Muscle layer of duodenum (tissue), 2 donors: ENCODE results near the gene STAP2.

Experiments
- H3K27ac ChIP-seq: one replicate; pipeline ENCODE4 v1.7.0; 2013; ENCODE audit warnings: mild to moderate bottlenecking, low read length
- H3K27me3 ChIP-seq: one replicate; pipeline ENCODE4 v1.7.0; 2013; ENCODE audit warnings: low read depth, mild to moderate bottlenecking, control low read depth, low read length
- H3K36me3 ChIP-seq, 2 donors: one replicate each; pipeline ENCODE4 v1.7.0; 2013; ENCODE audit warnings: low read length in 2 of 2, control low read depth in 1 of 2, mild to moderate bottlenecking in 1 of 2; ENCODE audit not compliant: insufficient read depth in 2 of 2, control insufficient read depth in 1 of 2
- H3K4me1 ChIP-seq, 2 donors: one replicate each; pipeline ENCODE4 v1.7.0; 2013; ENCODE audit warnings: low read length in 2 of 2, mild to moderate bottlenecking in 2 of 2, control low read depth in 1 of 2, moderate library complexity in 1 of 2; ENCODE audit not compliant: insufficient read depth in 2 of 2, control insufficient read depth in 1 of 2
- H3K4me3 ChIP-seq, 2 donors: one replicate each; pipeline ENCODE4 v1.7.0; 2013; ENCODE audit warnings: low read length in 2 of 2, low read depth in 1 of 2, mild to moderate bottlenecking in 1 of 2
- H3K9me3 ChIP-seq, 2 donors: one replicate each; pipeline ENCODE4 v1.7.0; 2013; ENCODE audit warnings: low read length in 2 of 2, control low read depth in 1 of 2, mild to moderate bottlenecking in 1 of 2; ENCODE audit not compliant: control insufficient read depth in 1 of 2
- donor health status: healthy.

STAP2 gene

DNA sequence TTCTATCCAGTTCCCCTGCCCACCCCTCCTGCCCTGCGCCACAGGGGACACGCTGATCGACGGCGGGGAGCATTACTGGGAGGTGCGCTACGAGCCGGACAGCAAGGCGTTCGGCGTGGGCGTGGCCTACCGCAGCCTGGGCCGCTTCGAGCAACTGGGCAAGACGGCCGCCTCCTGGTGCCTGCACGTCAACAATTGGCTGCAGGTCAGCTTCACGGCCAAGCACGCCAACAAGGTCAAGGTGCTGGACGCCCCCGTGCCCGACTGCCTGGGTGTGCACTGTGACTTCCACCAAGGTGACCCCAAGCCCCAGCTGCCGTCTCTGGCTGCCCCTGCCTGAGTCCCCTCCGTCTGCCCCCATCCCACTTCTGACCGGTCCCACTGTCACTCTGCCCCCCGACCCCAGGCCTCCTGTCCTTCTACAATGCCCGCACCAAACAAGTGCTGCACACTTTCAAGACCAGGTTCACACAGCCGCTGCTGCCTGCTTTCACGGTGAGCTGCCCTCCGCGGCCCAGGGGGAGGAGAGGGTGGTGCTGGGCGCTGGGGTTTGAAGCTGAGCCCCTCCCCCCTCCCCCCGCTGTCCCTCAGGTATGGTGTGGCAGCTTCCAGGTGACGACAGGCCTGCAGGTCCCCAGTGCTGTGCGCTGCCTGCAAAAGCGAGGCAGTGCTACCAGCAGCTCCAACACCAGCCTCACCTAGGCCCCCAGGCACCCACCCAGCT is 15.5 kb downstream of the STAP2 start:
- H3K36me3 ChIP-seq, result no peaks in the 10 kb centered on the region
- H3K27ac ChIP-seq, result no peak overlapping the region
- no peak overlapping the region for H3K4me3 ChIP-seq
- no peaks in the 10 kb centered on the region for H3K27me3 ChIP-seq
- H3K4me1 ChIP-seq, result peaks cover 3 to 14% of the 10 kb centered on the region in 2 donors
- no peaks in the 10 kb centered on the region for H3K9me3 ChIP-seq

DNA sequence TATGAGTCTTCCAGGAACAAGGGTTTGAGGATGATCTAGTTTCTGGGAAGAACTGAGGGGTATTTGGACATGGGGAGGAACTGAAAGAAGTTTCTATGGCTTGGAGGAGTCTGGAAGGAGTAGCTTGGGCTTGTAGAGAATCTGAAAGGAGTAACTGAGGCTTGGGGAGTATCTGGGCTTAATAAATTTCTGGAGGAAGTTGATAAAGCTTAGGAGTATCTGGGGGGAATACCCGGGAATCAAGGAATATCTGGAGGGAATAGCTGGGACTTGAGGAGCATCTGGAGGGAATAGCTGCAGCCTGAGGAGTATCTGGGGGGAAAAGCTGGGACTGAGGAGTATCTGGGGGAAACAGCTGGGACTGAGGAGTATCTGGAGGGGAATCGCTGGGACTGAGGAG is 18.2 kb downstream of the STAP2 start:
- Histone ChIP-seq H3K4me3 (no peak overlapping the region), H3K27ac (no peak overlapping the region), H3K4me1 (no peaks in the 10 kb centered on the region), H3K27me3 (no peaks in the 10 kb centered on the region), H3K36me3 (no peaks in the 10 kb centered on the region), H3K9me3 (no peaks in the 10 kb centered on the region)

DNA sequence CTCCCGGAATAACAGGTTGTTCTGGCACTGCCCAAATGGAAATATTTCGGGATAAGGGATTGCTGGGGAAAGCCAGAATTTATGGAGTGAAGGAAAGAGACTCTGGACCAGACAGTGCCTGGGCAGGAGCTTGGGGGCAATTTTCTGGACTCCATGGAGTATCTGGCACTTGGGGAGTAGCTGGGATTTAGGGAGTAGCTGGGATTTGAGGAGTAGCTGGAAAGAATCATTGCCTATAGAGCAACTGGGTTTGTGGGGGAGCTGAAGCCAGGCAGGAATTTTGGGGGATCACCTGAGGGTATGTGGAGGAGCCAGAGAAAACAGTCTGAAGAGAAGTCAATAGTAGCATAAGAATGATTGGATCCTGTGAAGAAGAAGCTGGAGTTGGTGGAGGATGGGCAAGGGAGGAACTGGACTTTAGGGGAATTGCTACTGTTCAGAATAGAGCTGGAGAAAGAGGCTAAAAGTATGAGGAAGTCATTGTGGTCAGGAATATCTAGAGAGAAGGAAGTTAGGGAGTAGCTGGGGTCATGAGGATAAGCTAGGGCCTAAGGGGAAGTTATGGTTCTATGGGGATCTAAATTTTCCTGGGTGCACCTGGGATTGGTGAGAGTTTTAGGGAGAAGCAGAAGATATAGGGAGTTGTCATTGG is 19.4 kb downstream of the STAP2 start:
- no peaks in the 10 kb centered on the region for H3K4me1 ChIP-seq
- no peaks in the 10 kb centered on the region for H3K36me3 ChIP-seq
- H3K27ac ChIP-seq, result no peak overlapping the region
- no peaks in the 10 kb centered on the region for H3K27me3 ChIP-seq
- no peak overlapping the region for H3K4me3 ChIP-seq
- H3K9me3 ChIP-seq, result no peaks in the 10 kb centered on the region

DNA sequence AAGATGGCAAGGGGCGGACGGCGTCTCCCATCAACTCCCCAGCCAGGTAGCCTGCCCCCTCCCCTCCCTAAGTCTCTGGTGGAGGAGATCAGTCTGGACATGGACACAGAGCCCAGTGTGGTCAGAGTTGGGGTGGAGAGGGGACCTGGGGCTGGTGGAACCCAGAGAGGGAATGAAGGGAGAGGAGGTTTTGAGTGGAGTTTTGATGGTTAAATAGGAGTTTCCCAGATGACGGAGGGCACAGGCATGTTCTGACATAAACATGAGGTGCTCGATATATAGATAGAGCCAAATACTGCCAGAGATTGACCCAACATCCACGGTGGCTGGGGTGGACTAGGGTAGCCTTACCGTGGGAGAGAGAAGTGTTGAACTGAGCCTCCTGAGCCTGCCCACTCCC is 20.2 kb downstream of the STAP2 start:
- H3K4me3 ChIP-seq, result no peak overlapping the region
- H3K27me3 ChIP-seq, result no peaks in the 10 kb centered on the region
- H3K36me3 ChIP-seq, result no peaks in the 10 kb centered on the region
- H3K27ac ChIP-seq, result no peak overlapping the region
- no peaks in the 10 kb centered on the region for H3K4me1 ChIP-seq
- H3K9me3 ChIP-seq, result no peaks in the 10 kb centered on the region

DNA sequence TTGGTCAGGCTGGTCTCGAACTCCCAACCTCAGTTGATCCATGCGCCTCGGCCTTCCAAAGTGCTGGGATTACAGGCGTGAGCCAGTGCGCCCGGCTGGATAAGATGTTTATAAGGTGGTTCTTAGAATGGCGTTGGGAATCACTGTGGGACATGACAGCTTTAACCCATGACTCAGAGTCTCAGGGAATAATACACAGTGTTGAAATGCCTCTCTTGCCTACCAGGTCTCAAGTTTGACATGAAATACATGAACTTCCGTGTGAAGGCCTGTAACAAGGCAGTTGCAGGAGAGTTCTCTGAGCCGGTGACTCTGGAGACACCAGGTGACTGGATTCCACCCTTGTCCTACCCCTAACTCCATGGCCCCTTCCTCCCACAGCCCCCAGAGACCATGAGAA is 21.7 kb downstream of the STAP2 start:
- H3K27ac ChIP-seq, result no peak overlapping the region
- H3K4me1 ChIP-seq, result no peaks in the 10 kb centered on the region
- no peaks in the 10 kb centered on the region for H3K27me3 ChIP-seq
- no peaks in the 10 kb centered on the region for H3K36me3 ChIP-seq
- H3K4me3 ChIP-seq, result no peak overlapping the region
- H3K9me3 ChIP-seq, result no peaks in the 10 kb centered on the region

DNA sequence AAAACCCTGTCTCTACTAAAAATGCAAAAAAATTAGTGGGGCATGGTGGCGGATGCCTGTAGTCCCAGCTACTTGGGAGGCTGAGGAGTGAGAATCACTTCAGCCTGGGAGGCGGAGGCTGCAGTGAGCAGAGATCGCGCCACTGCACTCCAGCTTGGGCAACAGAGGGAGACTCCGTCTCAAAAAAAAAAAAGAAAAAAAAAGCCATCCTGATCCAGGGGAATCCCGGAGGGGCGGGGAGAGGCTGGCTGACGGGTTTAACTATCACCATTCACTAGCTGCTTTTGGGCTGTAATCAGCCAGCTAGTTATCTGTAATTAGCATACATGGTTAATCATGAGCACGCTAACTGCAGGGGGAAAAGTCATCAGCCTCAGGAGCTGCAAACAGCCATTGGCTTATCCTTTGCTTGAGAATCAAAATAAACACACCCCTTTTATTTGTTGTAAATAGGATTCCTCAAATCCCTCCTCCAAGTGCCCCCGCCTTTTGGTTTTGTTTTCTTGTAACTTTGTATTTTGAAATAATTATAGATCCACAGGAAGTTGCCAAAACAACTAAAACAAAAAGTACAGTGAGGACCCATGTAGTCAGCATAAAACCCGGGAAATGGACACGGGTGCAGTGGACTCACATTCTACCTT is 24.7 kb downstream of the STAP2 start:
- Histone ChIP-seq H3K27ac (no peak overlapping the region), H3K4me3 (no peak overlapping the region), H3K36me3 (no peaks in the 10 kb centered on the region), H3K9me3 (no peaks in the 10 kb centered on the region), H3K27me3 (no peaks in the 10 kb centered on the region), H3K4me1 (no peaks in the 10 kb centered on the region)

DNA sequence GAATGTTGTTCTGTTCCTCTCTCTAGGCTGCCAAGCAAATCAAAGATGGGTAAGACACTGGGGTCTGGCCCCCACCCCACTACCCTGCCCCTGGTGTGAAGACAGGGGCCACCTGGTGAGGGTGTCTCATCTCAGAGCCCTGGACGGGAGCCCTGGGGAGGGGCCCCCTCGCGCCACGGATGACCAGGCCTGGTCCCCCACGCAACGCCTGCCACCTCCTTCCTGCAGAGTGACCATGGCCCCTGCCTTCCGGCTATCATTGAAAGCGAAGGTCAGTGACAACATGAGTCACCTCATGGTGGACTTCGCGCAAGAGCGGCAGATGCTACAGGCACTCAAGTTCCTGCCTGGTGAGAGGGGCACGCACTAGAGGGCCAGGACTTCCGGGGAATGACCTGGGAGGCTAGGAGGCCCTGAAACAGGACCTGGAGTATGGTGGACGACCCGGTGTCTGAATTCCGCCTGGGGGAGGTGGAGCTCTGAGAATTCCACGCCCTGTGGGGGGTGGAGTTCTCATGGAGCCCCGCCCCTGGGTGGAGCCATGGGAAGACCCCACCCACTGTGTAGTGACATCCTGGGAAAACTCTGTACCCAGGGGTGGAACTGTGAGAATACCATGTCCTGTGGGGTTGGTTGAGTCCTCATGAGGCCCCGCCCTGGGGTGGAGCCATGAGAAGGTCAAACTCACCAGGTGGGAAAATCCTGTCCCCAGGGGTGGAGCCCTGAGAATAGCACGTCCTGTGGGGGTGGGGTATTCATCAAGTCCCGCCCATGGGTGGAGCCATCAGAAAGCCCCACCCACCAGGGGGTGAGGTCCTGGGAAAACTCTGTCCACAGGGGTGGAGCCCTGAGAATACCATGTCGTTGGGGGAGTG is 28.1 kb downstream of the STAP2 start:
- Histone ChIP-seq H3K27me3 (no peaks in the 10 kb centered on the region), H3K4me3 (no peak overlapping the region), H3K9me3 (no peaks in the 10 kb centered on the region), H3K36me3 (no peaks in the 10 kb centered on the region), H3K4me1 (no peaks in the 10 kb centered on the region), H3K27ac (no peak overlapping the region)

DNA sequence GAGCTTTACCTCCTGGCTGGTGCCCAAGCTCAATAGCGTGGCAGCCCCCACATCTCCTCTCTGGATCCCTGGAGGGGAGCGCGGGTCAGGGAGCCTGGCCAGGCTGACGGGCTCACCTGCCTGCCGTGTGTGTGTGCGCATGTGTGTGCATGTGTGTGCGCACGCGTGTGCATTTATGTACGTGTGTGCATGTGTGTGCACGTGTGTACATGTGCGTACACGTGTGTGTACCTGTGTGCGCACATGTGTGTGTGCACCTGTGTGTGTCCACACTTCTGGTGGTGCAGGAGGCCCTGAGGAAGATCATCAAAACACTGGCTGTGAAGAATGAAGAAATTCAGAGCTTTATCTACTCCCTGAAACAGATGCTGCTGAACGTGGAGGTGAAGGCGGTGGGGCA is 33.0 kb downstream of the STAP2 start:
- Histone ChIP-seq H3K27ac (no peak overlapping the region), H3K27me3 (peaks cover 4% of the 10 kb centered on the region), H3K9me3 (no peaks in the 10 kb centered on the region), H3K4me3 (no peak overlapping the region), H3K36me3 (no peaks in the 10 kb centered on the region), H3K4me1 (peaks cover 0 to 8% of the 10 kb centered on the region in 2 donors)

DNA sequence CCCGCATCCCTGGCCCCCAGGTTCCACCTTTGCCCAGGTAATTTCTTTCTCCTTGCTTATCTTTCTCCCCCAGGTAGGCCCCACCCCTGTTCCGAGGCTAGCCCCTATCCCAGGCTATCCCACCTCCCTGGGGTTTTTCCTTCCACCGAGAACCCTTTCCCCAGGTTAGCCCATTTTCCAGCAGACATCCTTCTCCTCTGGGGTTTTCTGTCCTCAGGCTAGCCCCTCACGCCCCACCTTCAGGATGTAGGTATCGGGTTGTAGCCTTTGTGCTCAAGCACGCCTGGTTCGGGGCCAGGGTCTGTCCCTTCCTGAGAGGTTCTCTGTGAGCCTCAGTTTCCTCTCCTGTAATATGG is 33.4 kb downstream of the STAP2 start:
- Histone ChIP-seq H3K36me3 (no peaks in the 10 kb centered on the region), H3K9me3 (no peaks in the 10 kb centered on the region), H3K27me3 (peaks cover 4% of the 10 kb centered on the region), H3K27ac (no peak overlapping the region), H3K4me1 (peaks cover 0 to 8% of the 10 kb centered on the region in 2 donors), H3K4me3 (no peak overlapping the region)

DNA sequence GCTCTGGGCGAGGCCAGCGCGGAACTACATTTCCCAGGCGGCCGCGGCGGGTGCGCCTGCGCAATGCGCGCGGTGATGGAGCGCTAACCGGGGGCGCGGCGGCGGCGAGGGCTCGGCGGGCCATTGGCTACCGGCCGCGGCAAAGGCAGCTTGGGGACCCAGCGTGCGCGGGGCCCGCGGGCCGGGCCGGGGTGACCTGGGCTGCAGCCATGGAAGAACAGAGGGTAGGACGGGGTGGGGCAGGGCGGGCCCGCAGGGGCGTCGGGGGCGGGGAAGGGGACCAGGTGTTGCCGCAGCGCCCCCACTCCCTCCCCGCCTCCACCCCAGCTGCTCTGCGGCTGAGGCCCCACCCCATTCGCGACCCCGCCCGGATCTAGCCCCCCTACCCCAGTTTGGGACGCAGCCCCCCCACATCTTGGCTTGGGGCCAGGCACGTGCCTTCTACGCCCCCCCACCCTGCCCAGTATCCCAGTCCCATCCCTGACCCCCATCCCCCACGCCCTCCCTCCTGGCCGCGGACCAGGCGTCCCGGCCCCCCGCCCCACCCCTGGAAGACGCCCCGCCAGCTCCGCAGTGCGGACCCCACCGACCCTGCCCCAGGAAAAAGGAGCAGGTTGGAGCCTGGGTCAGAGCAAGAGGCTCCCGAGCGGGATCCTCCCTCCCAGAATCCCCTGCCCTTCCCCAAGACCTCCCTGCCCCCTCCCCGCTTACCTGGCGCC is 33.9 kb downstream of the STAP2 start, which contains the start of gene FSD1:
FSD1 (plus strand) TSS at position 61 of the 719 bp plus-strand sequence; CDS start at position 210, 149 bp downstream.
- Histone ChIP-seq H3K4me1 (peaks cover 0 to 8% of the 10 kb centered on the region in 2 donors), H3K9me3 (no peaks in the 10 kb centered on the region), H3K27ac (no peak within 1 kb of the TSS), H3K4me3 (peak within 1 kb of the TSS in 1 of 2 donors; percentile 44), H3K27me3 (peaks cover 4% of the 10 kb centered on the region), H3K36me3 (no peaks in the 10 kb centered on the region)
